Duodenal mucosa (tissue), 2 donors: Measurements from ENCODE around the gene SLC35F4.

Experiments
- H3K27ac ChIP-seq: one replicate; pipeline ENCODE4 v1.7.0; 2013; ENCODE audit warnings: low read depth, low read length
- H3K27me3 ChIP-seq, 2 donors: one replicate each; pipeline ENCODE4 v1.7.0; 2013; ENCODE audit warnings: low read length in 2 of 2, control low read depth in 1 of 2; ENCODE audit not compliant: insufficient read depth in 2 of 2, control insufficient read depth in 1 of 2
- H3K36me3 ChIP-seq, 2 donors: one replicate each; pipeline ENCODE4 v1.7.0; 2013; ENCODE audit warnings: low read length in 2 of 2, control low read depth in 1 of 2; ENCODE audit not compliant: insufficient read depth in 2 of 2, control insufficient read depth in 1 of 2
- H3K4me1 ChIP-seq, 2 donors: one replicate each; pipeline ENCODE4 v1.7.0; 2013; ENCODE audit warnings: low read length in 2 of 2, control low read depth in 1 of 2; ENCODE audit not compliant: insufficient read depth in 2 of 2, control insufficient read depth in 1 of 2
- H3K4me3 ChIP-seq, 2 donors: one replicate each; pipeline ENCODE4 v1.7.0; 2013; ENCODE audit warnings: low read length in 2 of 2, low read depth in 1 of 2
- H3K9ac ChIP-seq, 2 donors: one replicate each; pipeline ENCODE4 v1.7.0; 2013; ENCODE audit warnings: low read length in 2 of 2, low read depth in 1 of 2
- H3K9me3 ChIP-seq, 2 donors: one replicate each; pipeline ENCODE4 v1.7.0; 2013; ENCODE audit warnings: low read length in 2 of 2, control low read depth in 1 of 2; ENCODE audit not compliant: control insufficient read depth in 1 of 2

The SLC35F4 gene

GRCh38 chr14:57519043-57519442 is 346.8 kb downstream of the SLC35F4 start:
- Histone ChIP-seq H3K27ac (no peak overlapping the region), H3K9ac (no peak overlapping the region), H3K36me3 (no peaks in the 10 kb centered on the region), H3K9me3 (no peaks in the 10 kb centered on the region), H3K4me1 (no peaks in the 10 kb centered on the region), H3K27me3 (no peaks in the 10 kb centered on the region), H3K4me3 (no peak overlapping the region)
